Keratinocyte (primary cell): ENCODE data around the gene SMARCD3. TPM values are rescaled to one million over a fixed set of nuclear protein-coding genes. Genes with fewer than 3 reads are reported as not detected.

Experiments
- DNase-seq: peaks from one replicate; pipeline ENCODE4 v3.0.0-alpha.2; 2011; ENCODE audit warnings: low read depth, missing footprints, low spot score
- FAIRE-seq: peaks from 2 replicates; lab custom pipeline; 2011; peaks lifted over from hg19 to GRCh38; lab: Jason Lieb, UNC
- H2AFZ ChIP-seq: 2 replicates; pipeline ENCODE4 v1.6.0; 2012; ENCODE audit warnings: low read length, control low read depth, inconsistent platforms; ENCODE audit not compliant: control insufficient read depth
- H3K27ac ChIP-seq: 2 replicates; pipeline ENCODE4 v1.5.1; 2011; ENCODE audit warnings: low read length; ENCODE audit not compliant: control insufficient read depth, insufficient read depth
- H3K27me3 ChIP-seq: 3 replicates; pipeline ENCODE4 v1.6.0; 2011; ENCODE audit warnings: low read length; ENCODE audit not compliant: control insufficient read depth, insufficient read depth; ENCODE audit errors: extremely low read depth
- H3K36me3 ChIP-seq, 2 experiments: 2 replicates in 1 of 2; 3 replicates in 1 of 2; pipeline ENCODE4 v1.5.1; 2011; ENCODE audit warnings: low read length in 2 of 2, mild to moderate bottlenecking in 1 of 2; ENCODE audit not compliant: control insufficient read depth in 2 of 2, insufficient read depth in 2 of 2; ENCODE audit errors: extremely low read depth in 1 of 2
- H3K4me1 ChIP-seq: 3 replicates; pipeline ENCODE4 v1.5.1; 2011; ENCODE audit warnings: low read length; ENCODE audit not compliant: control insufficient read depth, insufficient read depth; ENCODE audit errors: extremely low read depth
- H3K4me2 ChIP-seq: 3 replicates; pipeline ENCODE4 v1.6.0; 2011; ENCODE audit warnings: low read depth, low read length; ENCODE audit not compliant: control insufficient read depth, insufficient read depth; ENCODE audit errors: extremely low read depth
- H3K4me3 ChIP-seq, 3 experiments: fragments of 200-600 bp in 1 of 3; sonication (generic) in 1 of 3; 2 replicates in 2 of 3; 3 replicates in 1 of 3; pipeline ENCODE4 v1.5.1; 2011 to 2016; ENCODE audit warnings: low read length in 3 of 3, mild to moderate bottlenecking in 3 of 3, control low read depth in 2 of 3, inconsistent platforms in 1 of 3, low read depth in 1 of 3, mixed read lengths in 1 of 3, mixed run types in 1 of 3, moderate library complexity in 1 of 3; ENCODE audit not compliant: control insufficient read depth in 2 of 3, insufficient read depth in 2 of 3; ENCODE audit errors: extremely low read depth in 1 of 3
- H3K79me2 ChIP-seq: 2 replicates; pipeline ENCODE4 v1.6.0; 2012; ENCODE audit warnings: low read length; ENCODE audit not compliant: control insufficient read depth, insufficient read depth
- H3K9ac ChIP-seq: 3 replicates; pipeline ENCODE4 v1.6.0; 2011; ENCODE audit warnings: low read length; ENCODE audit not compliant: control insufficient read depth, insufficient read depth; ENCODE audit errors: extremely low read depth
- H3K9me1 ChIP-seq: 3 replicates; pipeline ENCODE4 v1.6.0; 2011; ENCODE audit warnings: low read length; ENCODE audit not compliant: control insufficient read depth, insufficient read depth; ENCODE audit errors: extremely low read depth
- H3K9me3 ChIP-seq: 2 replicates; pipeline ENCODE4 v1.5.1; 2012; ENCODE audit warnings: low read depth, low read length; ENCODE audit not compliant: control insufficient read depth
- H4K20me1 ChIP-seq: 3 replicates; pipeline ENCODE4 v1.6.0; 2011; ENCODE audit warnings: low read length; ENCODE audit not compliant: control insufficient read depth, insufficient read depth; ENCODE audit errors: extremely low read depth
- CTCF ChIP-seq, 3 experiments: IDR thresholded peaks in 1 of 3; conservative IDR thresholded peaks in 1 of 3; optimal IDR thresholded peaks in 1 of 3; 2 replicates in 2 of 3; 3 replicates in 1 of 3; pipeline versions ENCODE3 to v1.5.1; 2011; ENCODE audit warnings: low read length in 3 of 3, mild to moderate bottlenecking in 3 of 3, moderate library complexity in 2 of 3, control low read depth in 1 of 3, inconsistent platforms in 1 of 3; ENCODE audit not compliant: insufficient read depth in 2 of 3; ENCODE audit errors: extremely low read depth in 1 of 3
- EZH2 ChIP-seq: IDR thresholded peaks from one replicate; pipeline ENCODE4 v1.6.1; 2012; ENCODE audit warnings: inconsistent platforms, mild to moderate bottlenecking, low read length, moderate library complexity
- dilution Hi-C: fragments of 300-500 bp; cut with MboI; formaldehyde crosslinking; loops from one replicate; pipeline ENCODE4 v1.7.0; 2020; ENCODE audit warnings: low sequenced_read_pairs; ENCODE audit not compliant: extremely low pct_ligation_motif_present
- polyA plus RNA-seq, 5 experiments: library from polyadenylated mRNA; depleted of rRNA in 3 of 5; stranded (reverse) in 3 of 5; stranded (forward) in 1 of 5; unstranded in 1 of 5; fragments of >200 nt; gene quantifications; 1 replicate in 1 of 5; 2 replicates in 3 of 5; 3 replicates in 1 of 5; pipeline versions ENCODE4 v1.2.1 to v1.2.3, GENCODE V29; 2011 to 2012; ENCODE audit warnings: missing spikeins in 2 of 5, low read depth in 1 of 5, low replicate concordance in 1 of 5

Gene SMARCD3
- polyA plus RNA-seq, 1 donor (not counting 4 experiments of a cell fraction or from before 2014, with no cell fraction given), result 3.0 TPM

- H3K4me3 ChIP-seq, result peak within 1 kb of the TSS; percentile 81 to 98 (median 94)
- dilution Hi-C loops, result no loop called here
- H3K4me2 ChIP-seq, result peak within 1 kb of the TSS; percentile 94
- peaks cover 8% of the 10 kb centered on the region for H4K20me1 ChIP-seq
- peaks cover 23% of the 10 kb centered on the region for H3K4me1 ChIP-seq
- H3K9me3 ChIP-seq, result no peaks in the 10 kb centered on the region
- H3K79me2 ChIP-seq, result peaks cover 44% of the 10 kb centered on the region
- H3K9me1 ChIP-seq, result no peaks in the 10 kb centered on the region
- H3K27me3 ChIP-seq, result no peaks in the 10 kb centered on the region
- DNase-seq (peak; percentile 19), FAIRE-seq (no peak)
- H3K9ac ChIP-seq, result peak within 1 kb of the TSS; percentile 85
- TF ChIP-seq EZH2 (no peak), CTCF (optimal IDR thresholded peaks at IDR 0.05 in 1 of 3, IDR thresholded peaks at IDR 0.05 in 1 of 3, conservative IDR thresholded peaks at IDR 0.05 in 1 of 3; ENCODE audit: extremely low read depth in 1 of 3, insufficient read depth in 2 of 3, low read length in 3 of 3) (no peak)
- peaks cover 13 to 21% of the 10 kb centered on the region in 2 experiments for H3K36me3 ChIP-seq
- H3K27ac ChIP-seq, result peak within 1 kb of the TSS; percentile 68
- H2AFZ ChIP-seq, result peak within 1 kb of the TSS; percentile 93
Observed at GRCh38 chr7:151232091-151232916, 16.2 kb downstream of the SMARCD3 start, which contains the start of gene CHPF2. Gene CHPF2, plus strand, starts transcription at chr7:151232483. Its CDS starts 1,529 bp downstream, at chr7:151234012.

- no peak overlapping the region for H3K27ac ChIP-seq
- no peak overlapping the region for H3K4me2 ChIP-seq
- DNase-seq (no peak), FAIRE-seq (no peak)
- no peaks in the 10 kb centered on the region for H3K9me1 ChIP-seq
- TF ChIP-seq CTCF (optimal IDR thresholded peaks at IDR 0.05 in 1 of 3, IDR thresholded peaks at IDR 0.05 in 1 of 3, conservative IDR thresholded peaks at IDR 0.05 in 1 of 3; ENCODE audit: extremely low read depth in 1 of 3, insufficient read depth in 2 of 3, low read length in 3 of 3), result no peak
- no peak for TF ChIP-seq EZH2
- no peaks in the 10 kb centered on the region for H3K9me3 ChIP-seq
- H4K20me1 ChIP-seq, result peaks cover 4% of the 10 kb centered on the region
- H3K36me3 ChIP-seq, result peaks cover 8 to 12% of the 10 kb centered on the region in 2 experiments
- no peak overlapping the region for H3K4me3 ChIP-seq
- dilution Hi-C loops, result no loop called here
- peaks cover 26% of the 10 kb centered on the region for H3K4me1 ChIP-seq
- H2AFZ ChIP-seq, result no peak overlapping the region
- peaks cover 45% of the 10 kb centered on the region for H3K79me2 ChIP-seq
- no peak overlapping the region for H3K9ac ChIP-seq
- H3K27me3 ChIP-seq, result no peaks in the 10 kb centered on the region
Observed at GRCh38 chr7:151231080-151231479, 17.4 kb downstream of the SMARCD3 start.
